Caki2 (cell line): ENCODE data around the gene ZNF343. TPM values are rescaled to one million over a fixed set of nuclear protein-coding genes. Genes with fewer than 3 reads are reported as not detected.

Source experiments
- DNase-seq: peaks from one replicate; pipeline ENCODE4 v3.0.0-alpha.2; 2015; ENCODE audit warnings: low read depth
- in situ Hi-C: cut with HindIII; loops from 2 replicates; pipeline ENCODE4 v1.10.0; 2016; ENCODE audit warnings: low sequenced_read_pairs, low pct_unique_long_range_greater_than_20kb, mixed read lengths
- total RNA-seq: library from RNA; depleted of rRNA; stranded (reverse); fragments of >200 nt; shearing (Covaris generic); gene quantifications from 2 replicates; pipeline ENCODE4 v1.2.3, GENCODE V29; 2014; ENCODE audit warnings: low replicate concordance

Gene ZNF343
- total RNA-seq, 1 experiment from 2014 or later: 4.7 TPM

DNA sequence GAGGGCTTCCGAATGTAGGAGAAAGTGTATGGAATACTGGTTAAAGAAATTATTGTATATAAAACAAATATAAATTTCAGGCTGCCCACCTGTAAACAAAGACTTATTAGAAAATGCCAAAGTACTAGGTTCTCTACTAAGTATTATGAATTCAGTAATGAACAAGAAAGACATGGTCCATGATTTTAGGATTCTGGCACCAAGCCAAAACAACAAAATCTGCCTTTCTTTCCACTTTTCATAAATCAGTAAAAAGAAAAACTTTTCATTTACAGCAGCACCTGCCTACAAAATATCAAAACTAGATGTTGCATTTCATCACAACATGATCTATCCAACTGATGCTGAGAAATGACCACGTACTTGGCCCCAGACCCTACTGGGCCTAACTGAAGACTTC lies 23.6 kb downstream of the ZNF343 start:
- DNase-seq: no peak
- in situ Hi-C loops: no loop called here

DNA sequence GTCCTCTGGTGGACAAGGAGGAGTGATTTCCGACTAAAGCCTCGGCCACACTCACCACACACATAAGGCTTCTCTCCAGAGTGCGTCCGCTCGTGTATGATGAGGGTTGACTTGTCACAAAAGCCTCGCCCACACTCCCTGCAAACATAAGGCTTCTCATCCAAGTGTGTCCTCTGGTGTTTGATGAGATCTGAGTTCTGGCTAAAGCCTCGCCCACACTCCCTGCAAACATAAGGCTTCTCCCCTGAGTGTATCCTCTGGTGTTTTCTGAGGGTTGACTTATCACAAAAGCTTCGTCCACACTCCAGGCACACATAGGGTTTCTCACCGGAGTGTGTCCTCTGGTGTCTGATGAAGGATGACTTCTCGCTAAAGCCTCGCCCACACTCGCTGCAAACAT lies 25.2 kb downstream of the ZNF343 start:
- in situ Hi-C loops: no loop called here
- no peak for DNase-seq

DNA sequence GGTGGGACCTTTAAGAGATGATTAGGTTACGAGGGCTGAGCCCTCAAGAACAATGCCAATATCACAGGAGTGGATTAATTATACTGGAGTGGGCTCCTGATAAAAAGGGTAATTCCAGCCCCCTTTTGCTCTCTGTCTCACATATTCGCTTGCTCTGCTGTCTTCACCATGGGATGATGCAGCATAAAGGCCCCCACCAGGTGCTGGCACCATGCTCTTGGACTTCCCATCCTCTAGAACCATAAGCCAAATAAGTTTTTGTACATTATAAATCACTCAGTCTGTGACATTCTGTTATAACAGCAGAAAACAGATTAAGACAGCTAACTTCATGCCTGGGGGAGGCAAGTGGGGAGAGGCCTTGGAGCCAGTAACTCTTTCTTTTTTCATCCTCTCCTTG lies 28.3 kb downstream of the ZNF343 start:
- in situ Hi-C loops: no loop called here
- no peak for DNase-seq

DNA sequence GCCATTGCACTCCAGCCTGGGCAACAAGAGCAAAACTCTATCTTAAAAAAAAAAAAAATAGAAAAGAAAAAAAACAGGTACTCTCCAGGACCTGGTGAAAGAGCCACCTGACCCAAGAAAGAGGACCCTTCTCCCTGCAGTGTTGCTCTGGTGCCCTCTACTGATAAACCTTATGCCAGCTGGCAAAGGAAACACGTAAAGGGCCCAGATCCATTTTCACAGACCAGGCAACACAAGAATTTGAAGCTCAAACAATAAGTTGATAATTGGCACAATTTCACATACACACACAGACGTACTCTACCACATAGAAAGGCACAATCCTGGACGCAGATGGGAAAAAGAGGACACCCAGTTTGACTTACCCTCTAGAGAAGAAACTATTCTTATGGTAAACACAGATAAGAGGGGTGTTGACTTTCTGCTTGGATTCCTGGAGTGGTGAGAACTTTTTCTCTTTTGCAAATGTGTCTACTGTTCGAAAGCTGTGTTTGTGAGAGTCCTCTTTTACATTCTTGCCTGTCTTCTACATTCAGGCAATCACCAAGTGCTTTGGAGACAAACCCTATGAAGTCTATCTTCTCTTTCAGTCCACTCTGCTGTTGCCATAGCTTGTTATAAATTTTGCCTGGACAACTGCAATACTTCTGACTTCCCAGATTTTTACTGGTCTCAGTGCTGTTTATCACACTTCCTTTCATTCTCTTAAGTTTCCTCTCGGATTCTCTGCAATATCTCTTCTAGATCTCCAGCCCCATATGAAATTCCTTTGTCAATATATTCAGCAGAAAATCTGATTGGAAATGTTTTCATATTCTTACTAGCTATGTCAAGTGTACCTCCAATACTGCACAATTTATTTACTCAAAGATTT lies 31.7 kb downstream of the ZNF343 start:
- no peak for DNase-seq
- in situ Hi-C loops: no loop called here

DNA sequence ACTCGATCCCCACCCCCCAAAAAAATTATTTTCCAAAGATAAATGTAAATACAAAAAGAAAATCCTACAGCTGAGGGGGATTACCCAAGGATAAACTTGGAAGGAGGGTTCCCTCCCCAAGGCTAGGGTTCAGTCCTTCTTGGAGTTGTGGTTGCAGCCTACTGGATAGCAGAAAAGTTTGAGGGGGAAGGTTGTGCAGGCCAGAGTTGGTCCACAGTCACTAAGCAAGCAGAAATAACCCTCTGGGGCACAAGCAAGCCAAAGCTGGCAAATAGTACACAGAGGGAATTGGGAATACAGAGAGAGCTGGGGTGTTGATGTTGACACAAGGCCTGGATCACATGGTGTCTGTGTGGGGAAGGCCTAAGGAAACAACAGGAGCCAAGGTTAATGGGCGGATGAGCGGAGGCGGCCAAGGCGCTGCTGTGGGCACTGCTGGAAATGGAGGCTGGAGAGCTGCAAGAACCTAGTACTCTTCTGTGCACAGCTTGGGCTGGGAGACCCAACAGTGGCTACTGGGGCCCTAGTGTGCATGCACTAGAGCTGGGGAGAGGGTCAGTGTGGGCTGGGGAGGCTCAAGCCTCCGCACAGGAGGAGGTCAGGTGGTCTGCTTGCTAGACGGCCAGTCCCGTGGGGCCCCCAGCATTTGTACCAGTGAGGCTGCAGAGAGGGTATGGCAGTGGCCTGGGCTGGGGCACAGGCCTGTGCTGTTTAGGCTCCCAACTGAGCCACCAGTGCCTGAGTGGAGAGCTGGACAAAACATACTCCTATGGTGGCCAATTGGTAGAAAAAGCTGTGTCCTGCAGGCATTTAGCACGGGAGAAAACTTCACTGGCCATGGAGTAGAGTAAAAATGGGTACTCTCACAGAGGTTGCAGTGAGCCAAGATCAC lies 32.6 kb downstream of the ZNF343 start:
- in situ Hi-C loops: no loop called here
- no peak for DNase-seq

DNA sequence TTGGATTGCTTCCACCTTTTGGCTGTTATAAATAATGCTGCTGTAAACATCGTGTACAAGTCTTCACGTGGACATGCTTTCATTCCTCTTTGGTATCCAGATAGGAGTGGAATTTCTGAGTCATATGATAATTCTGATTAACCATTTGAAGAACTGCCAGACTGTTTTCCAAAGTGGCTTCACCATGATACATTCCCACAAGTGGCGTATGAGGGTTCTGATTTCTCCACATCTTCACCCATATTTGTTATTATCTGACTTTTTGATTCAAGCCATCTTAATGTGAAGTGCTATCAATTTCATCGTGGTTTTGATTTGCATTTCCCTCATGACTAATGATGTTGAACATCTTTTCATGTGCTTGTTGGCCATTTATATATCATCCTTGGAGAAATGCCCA lies 35.2 kb downstream of the ZNF343 start:
- in situ Hi-C loops: no loop called here
- DNase-seq: peak; percentile 58

DNA sequence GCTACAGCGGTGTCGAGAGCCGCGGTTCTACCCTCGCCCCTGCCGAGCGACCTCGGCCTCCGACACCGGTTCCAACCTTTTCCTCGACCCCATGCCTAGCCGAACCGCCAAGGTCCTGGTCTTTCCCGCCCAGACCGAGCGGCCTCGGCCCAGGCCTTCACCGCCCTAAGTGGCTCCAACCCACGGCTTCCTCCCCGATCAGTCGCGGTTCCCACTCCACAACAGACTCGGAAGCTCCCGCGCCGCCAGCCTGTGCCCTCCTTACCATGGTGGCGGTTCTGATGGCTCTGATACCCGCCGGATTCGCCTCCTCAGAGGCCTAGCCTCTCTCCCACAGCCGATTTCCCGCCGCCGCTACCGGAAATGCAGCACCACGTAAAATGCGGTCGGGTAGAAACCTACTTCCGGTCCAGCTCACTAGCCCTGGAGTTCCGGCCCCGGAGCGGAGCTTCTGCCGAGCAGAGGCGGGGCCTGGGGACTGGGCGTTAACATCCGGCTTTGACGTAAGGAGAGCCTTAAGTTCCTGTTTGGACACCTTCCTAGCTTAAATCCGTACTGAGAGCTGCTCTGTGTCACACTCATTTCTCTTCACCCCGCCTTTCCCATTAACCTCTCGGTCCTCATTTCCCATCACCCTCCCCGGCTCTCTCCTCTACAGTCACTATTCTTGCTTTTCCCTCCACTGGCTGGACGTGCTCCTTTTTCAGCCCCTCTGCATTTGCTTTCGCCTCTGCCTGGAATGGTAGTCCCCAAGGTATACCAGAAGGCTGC lies 38.1 kb downstream of the ZNF343 start, which contains the start of gene SNRPB:
SNRPB (minus strand) TSS at position 367 of the 771 bp plus-strand sequence; CDS start at position 268, 99 bp downstream.
- peak; percentile 96 for DNase-seq
- in situ Hi-C loops: no loop called here

DNA sequence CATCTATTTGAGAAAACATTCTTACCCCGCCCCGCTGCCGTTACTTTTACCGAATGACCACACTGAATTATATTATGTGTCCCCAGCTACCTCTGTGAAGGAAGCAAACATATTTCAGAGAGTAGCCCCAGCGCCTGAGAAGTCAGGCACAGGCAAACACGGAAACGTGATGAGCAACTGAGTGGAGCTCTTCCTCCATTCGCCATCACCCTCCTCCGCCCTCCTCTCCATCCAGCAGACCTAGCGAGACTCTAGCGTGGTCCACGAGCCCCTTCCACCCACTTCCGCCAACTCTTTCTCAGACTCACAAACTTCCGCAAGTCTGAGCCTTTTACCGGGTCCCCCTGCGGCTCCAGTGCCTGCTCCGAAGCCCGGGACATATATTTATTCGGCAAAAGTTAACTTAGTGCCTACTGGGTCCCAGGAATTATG lies 38.7 kb downstream of the ZNF343 start:
- DNase-seq: peak; percentile 49
- in situ Hi-C loops: no loop called here

DNA sequence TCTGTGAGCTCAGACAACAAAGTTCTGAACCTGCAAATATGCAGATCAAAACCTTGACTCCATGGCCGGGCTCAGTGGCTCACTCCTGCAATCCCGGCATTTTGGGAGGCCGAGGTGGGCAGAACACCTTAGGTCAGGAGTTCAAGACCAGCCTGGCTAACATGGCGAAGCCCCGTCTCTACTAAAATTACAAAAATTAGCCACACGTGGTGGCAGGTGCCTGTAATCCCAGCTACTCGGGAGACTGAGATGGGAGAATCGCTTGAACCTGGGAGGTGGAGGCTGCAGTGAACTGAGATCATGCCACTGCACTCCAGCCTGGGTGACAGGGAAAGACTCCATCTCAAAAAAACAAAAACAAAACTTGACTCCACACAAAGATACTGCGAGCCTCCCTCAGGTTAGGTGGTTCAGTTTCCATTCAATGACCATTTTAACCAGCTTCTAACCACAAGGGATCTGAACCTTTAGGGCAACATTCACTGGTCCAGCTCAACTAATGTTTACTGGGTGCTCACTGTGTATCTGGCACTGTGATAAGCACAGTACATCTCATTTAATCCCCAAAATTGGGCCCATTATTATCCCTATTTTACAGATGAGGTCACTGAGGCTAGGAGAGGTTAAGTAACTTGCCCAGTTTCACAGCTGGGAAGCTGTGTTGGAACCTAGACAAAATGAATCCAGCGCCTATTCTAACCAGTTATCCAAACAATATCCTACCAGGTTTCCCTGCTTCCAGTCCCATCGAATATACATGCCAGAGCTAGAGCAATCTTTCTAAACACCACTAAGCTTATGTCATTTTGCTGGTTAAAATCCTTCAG lies 39.9 kb downstream of the ZNF343 start:
- in situ Hi-C loops: no loop called here
- DNase-seq: no peak

DNA sequence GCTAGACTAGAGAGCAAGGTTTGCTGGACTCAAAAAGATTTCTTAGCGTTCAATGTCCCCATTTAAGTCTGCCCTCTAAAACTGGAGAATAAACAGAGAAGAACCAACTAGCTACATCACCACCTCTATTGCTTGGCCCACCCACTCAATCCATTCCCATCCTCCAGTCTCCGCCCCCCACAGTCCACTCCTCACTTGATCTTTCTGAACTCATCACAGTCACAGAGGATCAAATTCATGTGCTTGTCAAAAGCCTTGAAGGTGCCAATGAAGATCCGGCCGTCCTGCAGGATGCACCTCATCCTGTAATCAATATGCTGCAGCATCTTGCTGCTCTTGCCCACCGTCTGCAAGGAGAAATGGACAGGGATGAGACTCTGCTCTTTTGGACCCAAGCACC lies 41.3 kb downstream of the ZNF343 start:
- no peak for DNase-seq
- in situ Hi-C loops: no loop called here

DNA sequence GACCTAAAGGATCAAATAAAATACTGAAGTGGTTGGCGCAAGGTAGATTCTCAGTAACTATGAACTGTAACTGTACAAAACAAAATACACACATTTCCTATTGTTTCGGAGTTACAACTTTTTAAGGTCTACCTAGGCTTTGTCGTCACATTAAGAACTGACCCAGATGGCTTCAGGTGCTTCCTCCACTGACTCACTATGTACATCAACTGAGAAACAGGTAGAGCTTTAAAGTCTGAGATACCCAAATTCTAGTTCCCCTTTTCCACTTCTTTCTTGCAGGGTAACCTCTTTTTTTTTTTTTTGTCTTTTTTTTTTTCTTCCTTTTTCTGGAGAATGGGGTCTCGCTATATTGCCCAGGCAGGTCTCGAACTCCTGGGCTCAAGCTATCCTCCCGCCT lies 43.6 kb downstream of the ZNF343 start:
- DNase-seq: no peak
- in situ Hi-C loops: no loop called here

DNA sequence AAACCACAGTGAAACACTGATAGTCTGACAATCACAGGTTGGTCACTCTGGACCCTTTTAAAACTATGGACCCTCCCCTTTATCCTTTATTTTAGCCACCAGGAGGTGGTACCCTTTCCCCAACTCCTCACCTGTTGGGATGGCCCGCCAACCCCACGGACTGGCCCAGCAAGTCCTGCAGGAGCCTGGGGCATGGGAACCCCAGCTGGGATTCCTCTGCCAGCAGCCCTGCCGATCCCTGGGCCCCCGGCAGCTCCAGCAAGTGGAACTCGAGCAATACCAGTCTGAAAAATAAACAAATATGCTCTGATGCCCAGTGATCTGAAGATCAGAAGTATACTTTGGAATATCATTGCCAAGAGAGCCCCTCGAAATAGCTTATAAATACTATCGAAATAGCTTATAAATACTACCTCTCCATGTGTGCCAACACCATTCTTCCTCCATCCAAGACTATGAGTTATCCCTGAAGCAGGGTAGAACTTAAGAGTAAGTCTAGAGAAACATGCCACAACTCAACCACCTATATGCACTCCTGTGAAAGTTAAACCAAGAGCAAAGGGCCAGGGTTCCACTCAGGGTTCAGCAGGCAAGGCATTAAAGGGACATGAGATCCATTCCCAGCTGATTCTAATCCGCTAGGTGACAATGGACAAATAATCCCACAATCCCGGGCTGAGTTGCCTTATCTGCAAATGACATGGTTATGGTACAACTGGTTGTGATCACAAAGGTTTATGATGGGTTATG lies 44.9 kb downstream of the ZNF343 start:
- no peak for DNase-seq
- in situ Hi-C loops: no loop called here

DNA sequence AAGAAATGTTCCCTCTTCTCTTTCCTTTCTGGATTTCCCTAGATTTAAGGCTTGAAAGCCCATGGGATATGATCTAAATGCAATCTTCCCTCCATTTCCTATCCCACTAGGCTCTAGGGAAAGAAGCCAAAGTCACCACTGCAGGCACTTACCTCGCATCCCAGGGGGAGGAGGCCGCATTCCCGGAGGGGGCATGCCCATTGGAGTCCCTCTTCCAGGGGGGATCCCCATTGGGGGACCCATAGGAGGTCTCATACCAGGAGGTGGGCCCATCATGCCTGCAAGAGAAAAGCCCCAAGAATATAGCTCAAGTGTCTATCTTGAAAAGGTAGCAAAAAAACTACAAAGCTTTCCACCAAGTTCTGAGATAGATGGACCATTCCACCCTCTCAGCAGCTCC lies 46.2 kb downstream of the ZNF343 start:
- in situ Hi-C loops: no loop called here
- no peak for DNase-seq

DNA sequence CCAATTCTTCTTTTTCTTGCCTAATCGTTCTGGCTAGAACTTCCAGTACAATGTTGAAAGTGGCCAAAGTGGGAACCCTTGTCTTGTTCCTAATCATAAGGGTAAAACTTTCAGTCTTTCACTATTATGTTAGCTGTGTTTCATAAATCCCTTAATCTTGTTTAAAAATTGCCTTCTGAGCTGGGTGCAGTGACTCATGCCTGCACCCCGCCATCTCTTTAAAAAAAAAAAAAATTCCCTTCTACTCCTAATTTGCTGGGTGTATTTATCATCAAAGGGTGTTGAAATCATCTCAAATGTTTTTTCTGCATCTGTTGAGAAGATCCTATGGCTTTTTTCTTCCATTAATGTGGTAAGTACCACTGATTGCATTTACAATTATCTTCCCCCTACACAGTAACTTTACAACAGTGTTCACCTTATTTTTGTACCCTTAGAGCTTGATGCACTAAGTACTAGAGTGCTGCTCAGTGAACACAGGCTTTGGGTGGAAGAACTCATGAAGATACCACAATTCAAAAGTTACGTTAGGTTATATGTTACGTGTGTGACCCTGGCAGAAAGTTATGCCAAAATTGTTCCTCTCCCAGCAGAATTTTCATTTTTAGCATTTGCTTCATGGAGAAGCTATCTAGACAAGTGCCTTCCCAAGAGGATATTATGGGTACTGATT lies 47.8 kb downstream of the ZNF343 start:
- in situ Hi-C loops: no loop called here
- no peak for DNase-seq

DNA sequence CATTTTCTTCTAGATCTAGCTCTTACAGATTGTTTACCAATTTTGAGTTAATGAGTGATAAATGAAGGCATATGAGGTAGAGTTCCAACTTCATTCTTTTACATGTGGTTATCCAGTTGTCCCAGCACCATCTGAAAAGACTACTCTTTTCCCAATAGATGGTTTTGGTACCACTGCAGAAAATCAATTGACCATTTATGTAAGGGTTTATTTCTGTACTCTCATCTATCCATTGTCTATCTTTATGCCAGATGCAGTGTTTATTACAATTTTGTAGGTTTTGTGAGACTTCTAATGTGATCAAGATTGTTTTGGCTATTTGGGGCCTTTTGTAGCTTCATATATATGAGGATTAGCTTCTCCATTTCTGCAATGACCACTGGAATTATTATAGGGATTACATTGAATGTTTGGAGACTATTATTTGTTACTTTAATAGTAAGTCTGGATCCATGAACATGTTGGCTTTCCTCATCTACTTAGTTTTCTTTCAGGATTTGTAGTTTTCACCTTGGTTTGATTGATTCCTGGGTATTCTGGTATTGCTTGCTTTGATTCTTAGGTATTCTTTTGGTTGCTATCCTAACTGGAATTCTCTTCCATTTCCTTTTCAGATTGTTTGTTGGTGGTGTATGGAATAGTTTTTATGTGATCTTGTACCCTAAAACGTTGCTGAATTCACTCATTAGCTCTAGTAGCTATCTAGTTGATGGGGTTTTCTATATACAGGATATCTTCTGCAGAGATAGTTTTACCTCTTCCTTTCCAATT lies 48.5 kb downstream of the ZNF343 start:
- in situ Hi-C loops: no loop called here
- no peak for DNase-seq

DNA sequence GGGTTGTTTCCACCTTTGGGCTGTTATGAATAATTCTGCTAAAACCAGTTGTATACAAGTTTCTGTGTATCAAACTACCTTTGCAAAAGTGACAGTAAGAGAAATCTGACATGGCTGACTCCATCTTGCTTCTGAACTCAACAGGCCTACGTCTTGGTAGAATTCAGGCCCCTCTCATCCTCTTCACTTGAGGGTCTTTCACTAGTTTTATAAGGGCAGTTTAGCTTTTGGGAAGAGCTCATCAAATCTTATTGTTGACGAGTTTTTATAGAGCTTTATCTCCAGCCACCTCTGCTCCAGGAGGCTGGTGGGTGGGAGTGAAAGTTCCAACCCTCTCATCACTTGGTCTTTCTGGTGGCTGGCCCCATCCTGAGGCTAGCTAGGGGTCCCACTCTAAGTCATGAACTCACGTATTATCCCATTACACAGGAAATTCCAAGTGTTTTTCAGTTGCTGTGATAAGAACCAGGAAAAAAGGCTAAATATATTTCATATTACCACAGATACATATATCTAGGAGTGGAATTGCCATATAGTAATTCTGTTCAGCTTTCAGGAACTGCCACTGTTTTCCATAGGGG lies 49.7 kb downstream of the ZNF343 start:
- no peak for DNase-seq
- in situ Hi-C loops: no loop called here
